GM23338 (cell line): Measurements from ENCODE around the gene IFT43. TPM values are rescaled to one million over a fixed set of nuclear protein-coding genes. Genes with fewer than 3 reads are reported as not detected.

ENCODE experiments used
- ATAC-seq: fragments of 200-7000 bp; cut with Tn5 transposase; 3 replicates; pipeline ENCODE4 v1.9.1; 2020
- DNase-seq: peaks from one replicate; pipeline ENCODE4 v3.0.0-alpha.2; 2015; ENCODE audit warnings: low spot score
- H2AFZ ChIP-seq: fragments of 200-600 bp; sonication (generic); 2 replicates; pipeline ENCODE4 v1.8.0; 2016; ENCODE audit warnings: antibody characterized with exemption, mild to moderate bottlenecking, moderate library complexity
- H3F3A ChIP-seq: fragments of 200-600 bp; sonication (generic); replicated peaks from 2 replicates; pipeline ENCODE4 v1.8.0; 2017; ENCODE audit warnings: antibody characterized with exemption, mixed run types, low read depth
- H3K27ac ChIP-seq: fragments of 200-600 bp; sonication (generic); 2 replicates; pipeline ENCODE4 v1.6.1; 2016; ENCODE audit warnings: low read depth
- H3K27me3 ChIP-seq: fragments of 200-600 bp; sonication (generic); 2 replicates; pipeline ENCODE4 v1.8.0; 2016; ENCODE audit warnings: mild to moderate bottlenecking, mixed run types, moderate library complexity; ENCODE audit not compliant: insufficient read depth
- H3K36me3 ChIP-seq: fragments of 200-600 bp; sonication (generic); 2 replicates; pipeline ENCODE4 v1.8.0; 2016; ENCODE audit warnings: mild to moderate bottlenecking; ENCODE audit not compliant: insufficient read depth
- H3K4me1 ChIP-seq: fragments of 200-600 bp; sonication (generic); 2 replicates; pipeline ENCODE4 v1.8.0; 2016; ENCODE audit warnings: mild to moderate bottlenecking, moderate library complexity; ENCODE audit not compliant: insufficient read depth
- H3K4me2 ChIP-seq: fragments of 200-600 bp; sonication (generic); 2 replicates; pipeline ENCODE4 v1.7.1; 2017; ENCODE audit warnings: mixed run types
- H3K4me3 ChIP-seq: fragments of 200-600 bp; sonication (generic); 2 replicates; pipeline ENCODE4 v1.6.1; 2016; ENCODE audit warnings: mixed run types
- H3K79me2 ChIP-seq: fragments of 200-600 bp; sonication (generic); replicated peaks from 2 replicates; pipeline ENCODE4 v1.8.0; 2017; ENCODE audit warnings: mild to moderate bottlenecking; ENCODE audit not compliant: insufficient read depth
- H3K9me2 ChIP-seq: fragments of 200-600 bp; sonication (generic); 2 replicates; pipeline ENCODE4 v1.8.0; 2017; ENCODE audit not compliant: insufficient read depth
- H4K20me1 ChIP-seq: fragments of 200-600 bp; sonication (generic); replicated peaks from 2 replicates; pipeline ENCODE4 v1.8.0; 2017; ENCODE audit warnings: mild to moderate bottlenecking; ENCODE audit not compliant: insufficient read depth
- H3K27ac Mint-ChIP-seq: 2 replicates; pipeline ENCODE4 v1.8.0; 2020; ENCODE audit warnings: inconsistent platforms, mild to moderate bottlenecking, moderate library complexity, mixed read lengths
- H3K27me3 Mint-ChIP-seq: 3 replicates; pipeline ENCODE4 v1.8.0; 2022; ENCODE audit warnings: low read depth, mild to moderate bottlenecking, moderate library complexity, mixed read lengths, inconsistent platforms; ENCODE audit not compliant: insufficient read depth, poor library complexity
- H3K36me3 Mint-ChIP-seq: 3 replicates; pipeline ENCODE4 v1.8.0; 2021; ENCODE audit warnings: low read depth, mild to moderate bottlenecking, inconsistent platforms, moderate library complexity, mixed read lengths
- H3K4me1 Mint-ChIP-seq: 3 replicates; pipeline ENCODE4 v1.8.0; 2020; ENCODE audit warnings: mild to moderate bottlenecking, inconsistent platforms, mixed read lengths
- H3K4me3 Mint-ChIP-seq: 3 replicates; pipeline ENCODE4 v1.8.0; 2021; ENCODE audit warnings: moderate library complexity, mild to moderate bottlenecking, inconsistent platforms, mixed read lengths
- H3K9me3 Mint-ChIP-seq: 3 replicates; pipeline ENCODE4 v1.8.0; 2020; ENCODE audit warnings: moderate library complexity, mild to moderate bottlenecking, inconsistent platforms, mixed read lengths
- CREB1 ChIP-seq: fragments of 250-450 bp; sonication (Bioruptor Pico); IDR thresholded peaks from 2 replicates; pipeline ENCODE4 v1.5.0; 2020; ENCODE audit warnings: low read depth, mild to moderate bottlenecking, moderate library complexity
- CTCF ChIP-seq, 2 experiments: fragments of 200-600 bp in 1 of 2; sonication (generic) in 1 of 2; conservative IDR thresholded peaks; 2 replicates each; pipeline versions ENCODE4 v1.5.1 to v1.6.1; 2016 to 2017; ENCODE audit warnings: antibody characterized with exemption in 2 of 2, low read depth in 2 of 2, mild to moderate bottlenecking in 2 of 2, moderate library complexity in 1 of 2
- ETS1 ChIP-seq: IDR thresholded peaks from 2 replicates; pipeline ENCODE4 v1.6.1; 2016; ENCODE audit warnings: antibody characterized with exemption
- EZH2 ChIP-seq: fragments of 200-600 bp; sonication (generic); IDR thresholded peaks from one replicate; pipeline ENCODE4 v1.8.0; 2017; ENCODE audit warnings: antibody characterized with exemption, mild to moderate bottlenecking, low read depth; ENCODE audit not compliant: unreplicated experiment
- EZH2phosphoT487 ChIP-seq: fragments of 200-600 bp; sonication (generic); IDR thresholded peaks from one replicate; pipeline ENCODE4 v1.8.1; 2018; ENCODE audit warnings: antibody characterized with exemption; ENCODE audit not compliant: unreplicated experiment
- NANOG ChIP-seq: IDR thresholded peaks from 2 replicates; pipeline ENCODE4 v1.6.1; 2016; ENCODE audit warnings: antibody characterized with exemption, borderline replicate concordance
- POLR2AphosphoS5 ChIP-seq: IDR thresholded peaks from 2 replicates; pipeline ENCODE4 v1.6.1; 2016; ENCODE audit warnings: antibody characterized with exemption, low read depth
- REST ChIP-seq: IDR thresholded peaks from one replicate; pipeline ENCODE4 v1.6.1; 2018; ENCODE audit warnings: antibody characterized with exemption; ENCODE audit not compliant: unreplicated experiment
- STAT1 ChIP-seq: IDR thresholded peaks from one replicate; pipeline ENCODE4 v1.6.1; 2016; ENCODE audit warnings: antibody characterized with exemption; ENCODE audit not compliant: unreplicated experiment
- ZNF114 ChIP-seq: fragments of 250-450 bp; sonication (Bioruptor Pico); IDR thresholded peaks from 2 replicates; pipeline ENCODE4 v1.5.0; 2020; ENCODE audit warnings: mild to moderate bottlenecking, moderate library complexity
- ZNF331 ChIP-seq: fragments of 250-450 bp; sonication (Bioruptor Pico); IDR thresholded peaks from 2 replicates; pipeline ENCODE4 v1.5.0; 2020; ENCODE audit warnings: low read depth, mild to moderate bottlenecking, moderate library complexity
- polyA plus RNA-seq: library from polyadenylated mRNA; unstranded; fragments of >200 nt; fragmentation: Nextera tagmentation; extraction: Ambion mirVana; gene quantifications from 2 replicates; pipeline ENCODE4 v1.2.1, GENCODE V29; 2016
- total RNA-seq: library from RNA; depleted of rRNA; stranded (reverse); fragments of >200 nt; shearing (Covaris generic); gene quantifications from 2 replicates; pipeline ENCODE4 v1.2.3, GENCODE V29; 2014
- TF ChIP-seq, protein P1 (sequence below): fragments of 250-450 bp; sonication (Bioruptor Pico); IDR thresholded peaks from 2 replicates; pipeline ENCODE4 v1.5.0; 2020; ENCODE audit warnings: mild to moderate bottlenecking, moderate library complexity

IFT43 gene
- total and polyA plus RNA-seq, 2 experiments from 2014 or later: 21.5 to 43.1 TPM

- TF ChIP-seq, protein P1, sequence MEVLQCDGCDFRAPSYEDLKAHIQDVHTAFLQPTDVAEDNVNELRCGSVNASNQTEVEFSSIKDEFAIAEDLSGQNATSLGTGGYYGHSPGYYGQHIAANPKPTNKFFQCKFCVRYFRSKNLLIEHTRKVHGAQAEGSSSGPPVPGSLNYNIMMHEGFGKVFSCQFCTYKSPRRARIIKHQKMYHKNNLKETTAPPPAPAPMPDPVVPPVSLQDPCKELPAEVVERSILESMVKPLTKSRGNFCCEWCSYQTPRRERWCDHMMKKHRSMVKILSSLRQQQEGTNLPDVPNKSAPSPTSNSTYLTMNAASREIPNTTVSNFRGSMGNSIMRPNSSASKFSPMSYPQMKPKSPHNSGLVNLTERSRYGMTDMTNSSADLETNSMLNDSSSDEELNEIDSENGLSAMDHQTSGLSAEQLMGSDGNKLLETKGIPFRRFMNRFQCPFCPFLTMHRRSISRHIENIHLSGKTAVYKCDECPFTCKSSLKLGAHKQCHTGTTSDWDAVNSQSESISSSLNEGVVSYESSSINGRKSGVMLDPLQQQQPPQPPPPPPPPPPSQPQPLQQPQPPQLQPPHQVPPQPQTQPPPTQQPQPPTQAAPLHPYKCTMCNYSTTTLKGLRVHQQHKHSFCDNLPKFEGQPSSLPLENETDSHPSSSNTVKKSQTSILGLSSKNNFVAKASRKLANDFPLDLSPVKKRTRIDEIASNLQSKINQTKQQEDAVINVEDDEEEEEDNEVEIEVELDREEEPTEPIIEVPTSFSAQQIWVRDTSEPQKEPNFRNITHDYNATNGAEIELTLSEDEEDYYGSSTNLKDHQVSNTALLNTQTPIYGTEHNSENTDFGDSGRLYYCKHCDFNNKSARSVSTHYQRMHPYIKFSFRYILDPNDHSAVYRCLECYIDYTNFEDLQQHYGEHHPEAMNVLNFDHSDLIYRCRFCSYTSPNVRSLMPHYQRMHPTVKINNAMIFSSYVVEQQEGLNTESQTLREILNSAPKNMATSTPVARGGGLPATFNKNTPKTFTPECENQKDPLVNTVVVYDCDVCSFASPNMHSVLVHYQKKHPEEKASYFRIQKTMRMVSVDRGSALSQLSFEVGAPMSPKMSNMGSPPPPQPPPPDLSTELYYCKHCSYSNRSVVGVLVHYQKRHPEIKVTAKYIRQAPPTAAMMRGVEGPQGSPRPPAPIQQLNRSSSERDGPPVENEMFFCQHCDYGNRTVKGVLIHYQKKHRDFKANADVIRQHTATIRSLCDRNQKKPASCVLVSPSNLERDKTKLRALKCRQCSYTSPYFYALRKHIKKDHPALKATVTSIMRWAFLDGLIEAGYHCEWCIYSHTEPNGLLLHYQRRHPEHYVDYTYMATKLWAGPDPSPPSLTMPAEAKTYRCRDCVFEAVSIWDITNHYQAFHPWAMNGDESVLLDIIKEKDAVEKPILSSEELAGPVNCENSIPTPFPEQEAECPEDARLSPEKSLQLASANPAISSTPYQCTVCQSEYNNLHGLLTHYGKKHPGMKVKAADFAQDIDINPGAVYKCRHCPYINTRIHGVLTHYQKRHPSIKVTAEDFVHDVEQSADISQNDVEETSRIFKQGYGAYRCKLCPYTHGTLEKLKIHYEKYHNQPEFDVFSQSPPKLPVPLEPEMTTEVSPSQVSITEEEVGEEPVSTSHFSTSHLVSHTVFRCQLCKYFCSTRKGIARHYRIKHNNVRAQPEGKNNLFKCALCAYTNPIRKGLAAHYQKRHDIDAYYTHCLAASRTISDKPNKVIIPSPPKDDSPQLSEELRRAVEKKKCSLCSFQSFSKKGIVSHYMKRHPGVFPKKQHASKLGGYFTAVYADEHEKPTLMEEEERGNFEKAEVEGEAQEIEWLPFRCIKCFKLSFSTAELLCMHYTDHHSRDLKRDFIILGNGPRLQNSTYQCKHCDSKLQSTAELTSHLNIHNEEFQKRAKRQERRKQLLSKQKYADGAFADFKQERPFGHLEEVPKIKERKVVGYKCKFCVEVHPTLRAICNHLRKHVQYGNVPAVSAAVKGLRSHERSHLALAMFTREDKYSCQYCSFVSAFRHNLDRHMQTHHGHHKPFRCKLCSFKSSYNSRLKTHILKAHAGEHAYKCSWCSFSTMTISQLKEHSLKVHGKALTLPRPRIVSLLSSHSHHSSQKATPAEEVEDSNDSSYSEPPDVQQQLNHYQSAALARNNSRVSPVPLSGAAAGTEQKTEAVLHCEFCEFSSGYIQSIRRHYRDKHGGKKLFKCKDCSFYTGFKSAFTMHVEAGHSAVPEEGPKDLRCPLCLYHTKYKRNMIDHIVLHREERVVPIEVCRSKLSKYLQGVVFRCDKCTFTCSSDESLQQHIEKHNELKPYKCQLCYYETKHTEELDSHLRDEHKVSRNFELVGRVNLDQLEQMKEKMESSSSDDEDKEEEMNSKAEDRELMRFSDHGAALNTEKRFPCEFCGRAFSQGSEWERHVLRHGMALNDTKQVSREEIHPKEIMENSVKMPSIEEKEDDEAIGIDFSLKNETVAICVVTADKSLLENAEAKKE (CRISPR knock-in tag): no peak
- TF ChIP-seq ZNF114: no peak
- TF ChIP-seq ZNF331 (CRISPR knock-in tag): no peak
- TF ChIP-seq CREB1: no peak
- no peak for TF ChIP-seq EZH2
- no peak for TF ChIP-seq EZH2phosphoT487
These were observed 38.2 kb downstream of the IFT43 start (continued) for GRCh38 chr14:76023757-76024156.

DNA sequence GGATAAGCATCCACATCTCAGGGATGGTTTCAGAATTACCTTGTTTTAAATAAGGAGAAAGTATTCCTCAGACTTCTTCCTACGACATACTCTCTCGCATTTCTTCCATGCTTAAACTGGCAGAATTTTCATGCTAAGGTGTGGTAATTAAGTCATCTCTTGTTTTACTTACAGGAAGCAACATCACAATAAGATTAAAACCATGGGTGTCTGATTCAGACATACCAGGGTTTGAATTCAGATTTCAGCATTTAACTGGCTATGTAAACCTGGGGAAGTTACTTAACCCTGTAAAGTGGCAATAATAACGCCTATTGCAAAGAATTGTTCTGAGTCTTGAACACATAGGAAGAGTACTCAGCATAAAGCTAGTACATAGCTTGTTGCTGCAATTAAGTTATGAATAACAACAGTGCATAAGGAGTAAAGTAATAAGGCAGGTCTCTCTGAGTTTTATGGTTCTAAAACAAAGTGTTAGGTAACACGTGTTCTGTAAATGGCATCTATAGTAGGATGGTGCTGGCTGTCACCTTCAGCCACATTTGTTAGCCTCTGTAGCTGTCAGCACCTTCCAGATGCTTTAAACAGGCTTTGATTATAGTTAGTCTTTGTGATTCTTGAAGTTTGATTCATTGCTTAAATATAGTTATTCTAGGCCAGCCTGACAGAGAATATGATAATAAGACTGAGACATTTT is 38.8 kb downstream of the IFT43 start:
- H3K27me3 ChIP-seq: no peaks in the 10 kb centered on the region
- H3K79me2 ChIP-seq: no peaks in the 10 kb centered on the region
- no peaks in the 10 kb centered on the region for H3F3A ChIP-seq
- H3K4me3 ChIP-seq: no peak overlapping the region
- no peak overlapping the region for H3K27ac Mint-ChIP-seq
- H3K4me1 ChIP-seq: peaks cover 15% of the 10 kb centered on the region
- H3K27me3 Mint-ChIP-seq: no peaks in the 10 kb centered on the region
- no peak overlapping the region for H3K4me3 Mint-ChIP-seq
- DNase-seq: no peak
- no peak for ATAC-seq
- peaks cover 16% of the 10 kb centered on the region for H3K4me1 Mint-ChIP-seq
- H3K9me3 Mint-ChIP-seq: 0 out of 3 replicates have a peak, but pooled peaks cover 3% of the 10 kb centered on the region
- no peaks in the 10 kb centered on the region for H4K20me1 ChIP-seq
- H3K9me2 ChIP-seq: no peaks in the 10 kb centered on the region
- no peaks in the 10 kb centered on the region for H3K36me3 ChIP-seq
- peaks cover 26% of the 10 kb centered on the region; the same call in 2 of the 3 replicates for H3K36me3 Mint-ChIP-seq
- H3K27ac ChIP-seq: no peak overlapping the region
- H2AFZ ChIP-seq: no peak overlapping the region
- peak overlapping the region; percentile 52 for H3K4me2 ChIP-seq
- TF ChIP-seq CREB1 (no peak), ZNF331 (CRISPR knock-in tag) (no peak), EZH2phosphoT487 (no peak), REST (no peak), NANOG (no peak), POLR2AphosphoS5 (no peak), ZNF114 (no peak), ETS1 (no peak), STAT1 (no peak), CTCF (conservative IDR thresholded peaks at IDR 0.05; ENCODE audit: low read depth in 2 of 2) (no peak)
